ENCODE results near the gene ABCD4. TPM values are rescaled to one million over a fixed set of nuclear protein-coding genes. Genes with fewer than 3 reads are reported as not detected.
A peak's percentile ranks its signal among the peaks of the same experiment; 100 is the strongest.

The ABCD4 gene
- total RNA-seq, 2 donors from 2014 or later = 33.4 to 77.3 TPM

GRCh38 chr14:74348735-74349463 lies 46.2 kb upstream of the ABCD4 start:
- no peaks in the 10 kb centered on the region for H3K9me3 ChIP-seq
- no peaks in the 10 kb centered on the region for H3K36me3 ChIP-seq
- no peak for TF ChIP-seq POLR2AphosphoS5 (IDR thresholded peaks at IDR 0.05)
- intact Hi-C loops (cut with DNase I) = no loop called here
- WGBS = 60% methylated on average over 17 of the region's 17 CpGs
- no peaks in the 10 kb centered on the region for H3K4me1 ChIP-seq (replicated peaks)
- H3K27me3 ChIP-seq (replicated peaks; ENCODE audit: insufficient read depth) = no peaks in the 10 kb centered on the region
- H3K4me3 ChIP-seq = no peak overlapping the region
- no peak for DNase-seq (ENCODE audit: low spot score)
- no peak overlapping the region for H3K27ac ChIP-seq

GRCh38 chr14:74348241-74348734 lies 45.6 kb upstream of the ABCD4 start, which contains the start of gene VRTN:
TSS of gene VRTN (plus strand) at chr14:74348471. CDS start at chr14:74356784, 8,313 bp downstream.
- intact Hi-C loops (cut with DNase I) = no loop called here
- Histone ChIP-seq H3K27ac (no peak within 1 kb of the TSS), H3K9me3 (no peaks in the 10 kb centered on the region), H3K27me3 (replicated peaks; ENCODE audit: insufficient read depth) (no peaks in the 10 kb centered on the region), H3K4me1 (replicated peaks) (no peaks in the 10 kb centered on the region), H3K4me3 (no peak within 1 kb of the TSS), H3K36me3 (no peaks in the 10 kb centered on the region)
- no peak for DNase-seq (ENCODE audit: low spot score)
- WGBS = 66% methylated on average over 12 of the region's 12 CpGs
- TF ChIP-seq POLR2AphosphoS5 (IDR thresholded peaks at IDR 0.05) = no peak
- no peak for TF ChIP-seq POLR2A (IDR thresholded peaks at IDR 0.05)
- no peak for TF ChIP-seq CTCF (IDR thresholded peaks at IDR 0.05)

GRCh38 chr14:74347795-74348100 lies 45.0 kb upstream of the ABCD4 start:
- 21% methylated on average over 1 of the region's 1 CpG for WGBS
- no peaks in the 10 kb centered on the region for H3K9me3 ChIP-seq
- H3K4me3 ChIP-seq = no peak overlapping the region
- no peak for DNase-seq (ENCODE audit: low spot score)
- intact Hi-C loops (cut with DNase I) = no loop called here
- H3K27ac ChIP-seq = no peak overlapping the region
- no peaks in the 10 kb centered on the region for H3K36me3 ChIP-seq
- no peaks in the 10 kb centered on the region for H3K4me1 ChIP-seq (replicated peaks)
- H3K27me3 ChIP-seq (replicated peaks; ENCODE audit: insufficient read depth) = no peaks in the 10 kb centered on the region
- TF ChIP-seq POLR2A (IDR thresholded peaks at IDR 0.05) = no peak
- TF ChIP-seq CTCF (IDR thresholded peaks at IDR 0.05) = no peak
- TF ChIP-seq POLR2AphosphoS5 (IDR thresholded peaks at IDR 0.05) = no peak

- TF ChIP-seq POLR2A (IDR thresholded peaks at IDR 0.05) (no peak), CTCF (IDR thresholded peaks at IDR 0.05) (no peak), POLR2AphosphoS5 (IDR thresholded peaks at IDR 0.05) (no peak)
- no peak overlapping the region for H3K4me3 ChIP-seq
- intact Hi-C loops (cut with DNase I) = no loop called here
- no peaks in the 10 kb centered on the region for H3K27me3 ChIP-seq (replicated peaks; ENCODE audit: insufficient read depth)
- no peaks in the 10 kb centered on the region for H3K9me3 ChIP-seq
- H3K27ac ChIP-seq = no peak overlapping the region
- 61% methylated on average over 7 of the region's 7 CpGs for WGBS
- H3K36me3 ChIP-seq = no peaks in the 10 kb centered on the region
- no peaks in the 10 kb centered on the region for H3K4me1 ChIP-seq (replicated peaks)
- no peak for DNase-seq (ENCODE audit: low spot score)
Observed at GRCh38 chr14:74347097-74347794, 44.5 kb upstream of the ABCD4 start.

GRCh38 chr14:74346341-74346740 lies 43.6 kb upstream of the ABCD4 start:
- Histone ChIP-seq H3K4me3 (no peak overlapping the region), H3K4me1 (replicated peaks) (no peaks in the 10 kb centered on the region), H3K27ac (no peak overlapping the region), H3K27me3 (replicated peaks; ENCODE audit: insufficient read depth) (no peaks in the 10 kb centered on the region), H3K9me3 (no peaks in the 10 kb centered on the region), H3K36me3 (no peaks in the 10 kb centered on the region)
- WGBS = 55% methylated on average over 2 of the region's 2 CpGs
- intact Hi-C loops (cut with DNase I) = no loop called here
- DNase-seq (ENCODE audit: low spot score) = no peak
- peak in 1 of 4 experiments; percentile 11 for TF ChIP-seq CTCF (IDR thresholded peaks at IDR 0.05)
- TF ChIP-seq POLR2AphosphoS5 (IDR thresholded peaks at IDR 0.05) = no peak
